Calu3 (cell line): ENCODE measurements around the gene AMIGO2. TPM values are rescaled to one million over a fixed set of nuclear protein-coding genes. Genes with fewer than 3 reads are reported as not detected.

Source experiments
- BruUV-seq: library from RNA; stranded (reverse); fragments of 400-500 nt; replicated peaks from 2 replicates; lab custom pipeline; 2021; lab: Mats Ljungman, UMichigan
- CTCF ChIA-PET: fragments of 300-600 bp; sonication (Branson Sonifier 250); formaldehyde crosslinking; loops from one replicate; lab custom pipeline; 2022; ENCODE audit warnings: antibody characterized with exemption; lab: Charles Lee
- DNase-seq: peaks from one replicate; pipeline ENCODE4 v3.0.0; 2022
- H3K27ac Mint-ChIP-seq: one replicate; pipeline ENCODE4 v1.8.0; 2022; ENCODE audit warnings: mixed read lengths; ENCODE audit not compliant: unreplicated experiment
- H3K27me3 Mint-ChIP-seq: one replicate; pipeline ENCODE4 v1.8.0; 2022; ENCODE audit warnings: mixed read lengths; ENCODE audit not compliant: unreplicated experiment
- H3K36me3 Mint-ChIP-seq: one replicate; pipeline ENCODE4 v1.8.0; 2022; ENCODE audit warnings: mild to moderate bottlenecking, moderate library complexity, mixed read lengths; ENCODE audit not compliant: insufficient read depth, unreplicated experiment
- H3K4me1 Mint-ChIP-seq: one replicate; pipeline ENCODE4 v1.8.0; 2022; ENCODE audit warnings: mild to moderate bottlenecking, low read depth, mixed read lengths; ENCODE audit not compliant: unreplicated experiment
- H3K4me3 Mint-ChIP-seq: one replicate; pipeline ENCODE4 v1.8.0; 2022; ENCODE audit warnings: mild to moderate bottlenecking, low read depth, moderate library complexity, mixed read lengths; ENCODE audit not compliant: unreplicated experiment
- H3K9me3 Mint-ChIP-seq: one replicate; pipeline ENCODE4 v1.8.0; 2022; ENCODE audit warnings: low read depth, mixed read lengths; ENCODE audit not compliant: unreplicated experiment
- intact Hi-C: fragments of 100-400 bp; cut with micrococcal nuclease; formaldehyde crosslinking; loops from one replicate; pipeline ENCODE4 v1.10.0; 2022; ENCODE audit not compliant: unreplicated experiment
- total RNA-seq: library from RNA; stranded (reverse); gene quantifications from 2 replicates; pipeline ENCODE4 v1.2.3, GENCODE V29; 2022
- TF ChIP-seq, protein P1 (sequence below): fragments of 200-600 bp; IDR thresholded peaks from one replicate; pipeline ENCODE4 v1.8.0; 2022; ENCODE audit warnings: antibody characterized with exemption; ENCODE audit not compliant: unreplicated experiment

Gene AMIGO2
- total RNA-seq, 1 experiment from 2014 or later = 66.2 TPM

DNA sequence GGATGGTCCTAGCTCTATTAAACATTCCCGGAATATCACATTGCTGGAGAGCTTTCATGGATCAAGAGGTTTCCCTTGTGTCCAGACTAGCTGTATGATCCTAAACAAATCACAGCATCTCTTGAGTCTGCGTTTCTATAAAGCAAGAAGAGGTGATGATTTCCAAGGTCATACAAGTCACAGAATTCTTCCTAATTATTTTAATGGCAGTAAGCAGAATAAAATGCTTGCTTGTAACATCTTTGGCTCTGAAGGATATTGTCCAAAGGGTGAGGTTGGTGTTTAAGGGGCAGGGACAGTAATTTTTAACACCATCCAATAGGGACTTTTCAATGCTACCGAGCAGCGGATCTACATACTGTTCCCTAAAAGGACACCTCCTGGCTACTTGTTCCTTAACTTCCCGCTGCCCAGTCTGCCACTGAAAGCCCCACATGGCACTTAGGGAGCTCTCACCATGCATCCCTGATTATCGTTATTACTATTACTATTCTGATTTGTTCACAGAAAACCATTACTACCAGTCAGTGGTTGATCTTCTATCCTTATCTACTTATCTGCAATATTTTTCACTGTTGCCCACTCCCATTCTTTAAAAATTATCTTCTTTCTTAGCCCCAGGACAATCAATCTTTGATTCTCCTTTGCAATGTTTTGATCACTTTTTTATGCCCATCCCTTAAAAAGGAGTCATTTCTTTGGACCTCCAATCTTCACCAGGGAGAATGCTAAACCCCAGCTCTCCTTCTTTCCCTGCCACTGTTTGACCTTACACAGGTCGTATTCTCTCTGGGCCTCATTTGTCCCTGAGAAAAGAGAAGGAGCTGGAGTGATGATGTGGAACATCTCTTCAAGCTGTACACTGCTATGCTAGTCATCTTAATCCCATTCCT is 4.3 kb downstream of the AMIGO2 start:
- Mint-ChIP-seq H3K9me3 (no peaks in the 10 kb centered on the region), H3K27ac (peak overlapping the region; percentile 65), H3K4me1 (peaks cover 26% of the 10 kb centered on the region), H3K27me3 (no peaks in the 10 kb centered on the region), H3K36me3 (peaks cover 53% of the 10 kb centered on the region), H3K4me3 (peak overlapping the region; percentile 52)
- CTCF ChIA-PET = no interaction called here
- TF ChIP-seq, protein P1, sequence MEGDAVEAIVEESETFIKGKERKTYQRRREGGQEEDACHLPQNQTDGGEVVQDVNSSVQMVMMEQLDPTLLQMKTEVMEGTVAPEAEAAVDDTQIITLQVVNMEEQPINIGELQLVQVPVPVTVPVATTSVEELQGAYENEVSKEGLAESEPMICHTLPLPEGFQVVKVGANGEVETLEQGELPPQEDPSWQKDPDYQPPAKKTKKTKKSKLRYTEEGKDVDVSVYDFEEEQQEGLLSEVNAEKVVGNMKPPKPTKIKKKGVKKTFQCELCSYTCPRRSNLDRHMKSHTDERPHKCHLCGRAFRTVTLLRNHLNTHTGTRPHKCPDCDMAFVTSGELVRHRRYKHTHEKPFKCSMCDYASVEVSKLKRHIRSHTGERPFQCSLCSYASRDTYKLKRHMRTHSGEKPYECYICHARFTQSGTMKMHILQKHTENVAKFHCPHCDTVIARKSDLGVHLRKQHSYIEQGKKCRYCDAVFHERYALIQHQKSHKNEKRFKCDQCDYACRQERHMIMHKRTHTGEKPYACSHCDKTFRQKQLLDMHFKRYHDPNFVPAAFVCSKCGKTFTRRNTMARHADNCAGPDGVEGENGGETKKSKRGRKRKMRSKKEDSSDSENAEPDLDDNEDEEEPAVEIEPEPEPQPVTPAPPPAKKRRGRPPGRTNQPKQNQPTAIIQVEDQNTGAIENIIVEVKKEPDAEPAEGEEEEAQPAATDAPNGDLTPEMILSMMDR = no peak
- DNase-seq = no peak
- intact Hi-C loops = no loop called here
- BruUV-seq = no TSS peak

DNA sequence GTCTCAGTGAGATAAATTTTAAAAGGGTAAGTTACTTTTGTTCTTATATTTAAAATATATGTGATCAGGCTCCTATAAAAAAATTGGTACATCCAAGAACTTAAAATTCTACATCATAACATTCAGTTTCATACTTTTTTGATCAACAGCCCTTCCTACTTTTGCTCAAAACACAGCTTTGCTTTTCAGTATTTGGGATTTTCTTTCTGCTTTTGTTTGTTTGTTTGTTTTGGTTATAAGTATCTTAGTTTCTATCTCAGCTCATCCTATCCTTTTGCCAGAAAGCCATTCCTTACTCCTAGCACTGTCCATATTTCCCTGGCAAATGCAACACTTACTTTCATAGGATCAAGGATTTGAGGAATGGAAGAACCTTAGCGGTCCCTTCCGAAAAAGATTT is 5.0 kb downstream of the AMIGO2 start:
- CTCF ChIA-PET = no interaction called here
- TF ChIP-seq, protein P1 = no peak
- no peaks in the 10 kb centered on the region for H3K27me3 Mint-ChIP-seq
- peaks cover 30% of the 10 kb centered on the region for H3K4me1 Mint-ChIP-seq
- BruUV-seq = no TSS peak
- H3K4me3 Mint-ChIP-seq = no peak overlapping the region
- peak overlapping the region; percentile 65 for H3K27ac Mint-ChIP-seq
- intact Hi-C loops = no loop called here
- no peaks in the 10 kb centered on the region for H3K9me3 Mint-ChIP-seq
- peaks cover 46% of the 10 kb centered on the region for H3K36me3 Mint-ChIP-seq
- DNase-seq = no peak

DNA sequence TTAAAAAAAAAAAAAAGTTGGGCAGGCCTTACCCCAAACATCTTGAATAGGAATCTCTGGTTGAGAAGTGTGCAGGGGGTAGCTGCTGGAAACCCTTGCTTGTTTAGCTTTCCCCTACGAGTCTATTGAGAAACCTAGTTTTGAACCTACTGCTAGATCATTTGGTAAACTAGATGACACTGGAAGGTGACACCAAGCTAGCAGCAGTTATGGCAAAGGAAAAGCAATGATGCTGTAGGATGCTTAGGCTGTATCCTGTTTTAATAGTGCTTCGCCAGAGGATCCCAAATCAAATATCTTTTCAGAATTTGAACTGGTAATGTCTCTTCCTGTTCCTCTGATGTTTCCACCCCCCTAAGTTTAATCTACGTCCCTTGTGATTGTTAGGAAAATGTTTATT is 5.8 kb downstream of the AMIGO2 start:
- BruUV-seq = no TSS peak
- CTCF ChIA-PET = interaction anchor here (0.7 kb wide), 1 partner anchor 316 kb away, joined by 3 read pairs; no protein-coding TSS in a partner anchor
- Mint-ChIP-seq H3K36me3 (peaks cover 38% of the 10 kb centered on the region), H3K27ac (no peak overlapping the region), H3K27me3 (no peaks in the 10 kb centered on the region), H3K4me1 (peaks cover 31% of the 10 kb centered on the region), H3K4me3 (no peak overlapping the region), H3K9me3 (no peaks in the 10 kb centered on the region)
- DNase-seq = no peak
- intact Hi-C loops = no loop called here
- TF ChIP-seq, protein P1 = no peak

DNA sequence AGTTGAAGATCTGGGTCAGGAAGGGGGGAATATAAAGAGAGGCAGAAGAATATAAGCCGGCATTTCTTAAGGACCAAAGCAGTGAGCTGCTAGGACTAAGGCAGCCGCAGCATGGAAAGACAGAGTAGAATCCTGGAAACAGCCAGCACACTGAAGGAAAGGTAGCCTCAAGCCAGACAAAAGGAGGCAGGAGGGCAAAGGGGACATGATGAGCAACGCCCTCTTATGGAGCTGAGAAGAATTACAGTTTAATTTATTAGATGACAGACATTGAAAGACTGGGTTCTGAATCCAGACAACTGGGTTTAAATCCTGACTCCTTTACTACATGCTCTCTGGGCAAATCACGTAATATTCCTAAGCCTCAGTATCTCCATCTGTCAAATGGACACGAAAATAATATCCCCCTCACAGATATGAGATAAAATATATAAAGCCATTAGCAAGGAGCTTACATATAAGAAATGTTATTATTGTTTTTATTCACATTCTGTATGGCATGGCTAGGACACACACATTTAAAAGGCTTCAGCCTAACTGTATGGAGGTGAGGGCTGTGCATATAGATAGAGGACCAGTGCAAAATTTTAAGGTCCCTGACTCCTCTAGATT is 8.4 kb downstream of the AMIGO2 start:
- Mint-ChIP-seq H3K27me3 (no peaks in the 10 kb centered on the region), H3K4me1 (peaks cover 37% of the 10 kb centered on the region), H3K27ac (peak overlapping the region; percentile 26), H3K9me3 (no peaks in the 10 kb centered on the region), H3K4me3 (no peak overlapping the region), H3K36me3 (peaks cover 15% of the 10 kb centered on the region)
- DNase-seq = no peak
- intact Hi-C loops = loop anchor here (2.0 kb wide), 1 partner anchor 39 kb away; no protein-coding TSS in a partner anchor
- CTCF ChIA-PET = interaction anchor here (0.6 to 2.7 kb wide), 9 partner anchors 9 to 311 kb away, joined by 3 to 28 read pairs (median 4); partner anchors contain the start of genes AMIGO2 and PCED1B
- no TSS peak for BruUV-seq
- TF ChIP-seq, protein P1 = peak; percentile 43
